HepG2 (cell line): ENCODE data around the gene ZNF175. TPM values are rescaled to one million over a fixed set of nuclear protein-coding genes. Genes with fewer than 3 reads are reported as not detected.
A peak's percentile ranks its signal among the peaks of the same experiment; 100 is the strongest.

Experiments
- ATF1 ChIP-seq: IDR thresholded peaks from 2 replicates; pipeline ENCODE4 v1.6.1; 2016; ENCODE audit warnings: mild to moderate bottlenecking, control low read depth
- BCLAF1 ChIP-seq: fragments of 450-650 bp; IDR thresholded peaks from 2 replicates; pipeline ENCODE4 v1.6.1; 2017; ENCODE audit warnings: mild to moderate bottlenecking
- EP300 ChIP-seq, 3 experiments: sonication (generic) in 1 of 3; formaldehyde crosslinking in 1 of 3; IDR thresholded peaks; 2 replicates each; pipeline versions ENCODE4 v1.5.1 to v1.6.1; 2011 to 2020; ENCODE audit warnings: low read depth in 2 of 3, low read length in 2 of 3, borderline replicate concordance in 1 of 3, improper control_type of control experiment in 1 of 3, mild to moderate bottlenecking in 1 of 3, missing genetic modification reagents in 1 of 3, moderate library complexity in 1 of 3
- GABPB1 ChIP-seq: IDR thresholded peaks from 2 replicates; pipeline ENCODE4 v1.6.1; 2016; ENCODE audit warnings: mild to moderate bottlenecking, missing genetic modification reagents, moderate library complexity, missing compliant biosample characterization
- GMEB1 ChIP-seq: sonication (generic); formaldehyde crosslinking; IDR thresholded peaks from 2 replicates; pipeline ENCODE4 v1.5.1; 2020; ENCODE audit warnings: missing genetic modification reagents, mild to moderate bottlenecking, borderline replicate concordance
- HBP1 ChIP-seq: IDR thresholded peaks from 2 replicates; pipeline ENCODE4 v1.6.1; 2016; ENCODE audit warnings: low read depth, control low read depth
- HIC2 ChIP-seq: sonication (generic); formaldehyde crosslinking; IDR thresholded peaks from 2 replicates; pipeline ENCODE4 v1.9.0; 2022; ENCODE audit warnings: low read depth, missing genetic modification reagents
- HMG20A ChIP-seq: IDR thresholded peaks from 2 replicates; pipeline ENCODE4 v1.6.1; 2016; ENCODE audit warnings: borderline replicate concordance
- IRF2 ChIP-seq: IDR thresholded peaks from 2 replicates; pipeline ENCODE4 v1.6.1; 2018; ENCODE audit warnings: missing genetic modification reagents, missing compliant biosample characterization
- KMT2B ChIP-seq: IDR thresholded peaks from 2 replicates; pipeline ENCODE4 v1.6.1; 2016; ENCODE audit warnings: missing genetic modification reagents, missing compliant biosample characterization
- MXD4 ChIP-seq: IDR thresholded peaks from 2 replicates; pipeline ENCODE4 v1.6.1; 2016; ENCODE audit warnings: mild to moderate bottlenecking, missing biosample characterization, missing genetic modification reagents
- MXI1 ChIP-seq: IDR thresholded peaks from 3 replicates; pipeline ENCODE4 v1.6.1; 2012; ENCODE audit warnings: low read depth, low read length, inconsistent platforms, borderline replicate concordance
- PLRG1 ChIP-seq: fragments of 450-650 bp; conservative IDR thresholded peaks from 2 replicates; pipeline ENCODE4 v1.6.1; 2016
- TEAD3 ChIP-seq: optimal IDR thresholded peaks from 2 replicates; pipeline ENCODE3; 2016; ENCODE audit warnings: borderline replicate concordance
- YEATS2 ChIP-seq: sonication (generic); formaldehyde crosslinking; IDR thresholded peaks from 2 replicates; pipeline ENCODE4 v1.4.0; 2020; ENCODE audit warnings: missing genetic modification reagents, borderline replicate concordance
- YY1 ChIP-seq: IDR thresholded peaks from 2 replicates; pipeline ENCODE4 v1.6.1; 2011; ENCODE audit warnings: low read length, low read depth, moderate library complexity, mild to moderate bottlenecking; ENCODE audit not compliant: insufficient read depth, insufficient replicate concordance
- ZNF432 ChIP-seq: sonication (generic); formaldehyde crosslinking; IDR thresholded peaks from 2 replicates; pipeline ENCODE4 v1.5.0; 2020; ENCODE audit warnings: missing genetic modification reagents, mild to moderate bottlenecking, borderline replicate concordance
- ZNF597 ChIP-seq: sonication (generic); formaldehyde crosslinking; IDR thresholded peaks from 2 replicates; pipeline ENCODE4 v1.5.0; 2020; ENCODE audit warnings: missing genetic modification reagents
- ZNF639 ChIP-seq: conservative IDR thresholded peaks from 2 replicates; pipeline ENCODE4 v1.6.1; 2018; ENCODE audit warnings: missing genetic modification reagents
- polyA plus RNA-seq, 8 experiments: library from polyadenylated mRNA; depleted of rRNA in 3 of 8; stranded (reverse) in 7 of 8; unstranded in 1 of 8; fragments of >200 nt; fragmentation: Illumina TruSeq in 4 of 8; extraction: Trizol in 4 of 8; gene quantifications; 2 replicates each; pipeline versions ENCODE4 v1.2.1 to v1.2.3, GENCODE V29; 2011 to 2016; ENCODE audit warnings: low read depth in 4 of 8, missing spikeins in 1 of 8, mixed read lengths in 1 of 8; ENCODE audit not compliant: insufficient read depth in 1 of 8
- total RNA-seq, 5 experiments: library from RNA; depleted of rRNA; stranded (reverse); fragments of >200 nt; fragmentation: Illumina TruSeq; extraction: Trizol; gene quantifications; 2 replicates each; pipeline ENCODE4 v1.2.3, GENCODE V29; 2016; ENCODE audit warnings: low read depth in 1 of 5

Gene ZNF175
- total and polyA plus RNA-seq, 2 of the 13 experiments (the other 11 are each of a cell fraction or from before 2014, with no cell fraction given), result 1.2 to 1.5 TPM

GRCh38 chr19:51570962-51571575 is at the start of gene ZNF175 (continued):
- TF ChIP-seq HIC2 (CRISPR knock-in tag), result no peak
- TF ChIP-seq YEATS2 (CRISPR knock-in tag), result peak; percentile 69; the same call in 1 of the 2 replicates
- peak; percentile 91 for TF ChIP-seq GABPB1
- no peak for TF ChIP-seq ZNF597 (CRISPR knock-in tag)
- no peak for TF ChIP-seq ZNF639 (CRISPR knock-in tag)
- TF ChIP-seq MXD4, result no peak
- no peak for TF ChIP-seq HBP1 (CRISPR knock-in tag)
- no peak for TF ChIP-seq ZNF432 (CRISPR knock-in tag)
- peak; percentile 72; the same call in 1 of the 2 replicates for TF ChIP-seq GMEB1
- no peak for TF ChIP-seq HMG20A (CRISPR knock-in tag)
- no peak for TF ChIP-seq PLRG1
- peak; percentile 70 for TF ChIP-seq IRF2 (CRISPR knock-in tag)
- peak; percentile 56 for TF ChIP-seq ATF1 (CRISPR knock-in tag)
- TF ChIP-seq BCLAF1, result no peak
- peak; percentile 99 for TF ChIP-seq YY1
- peak; percentile 47; the same call in 1 of the 2 replicates for TF ChIP-seq KMT2B (CRISPR knock-in tag)
- no peak for TF ChIP-seq EP300 (IDR thresholded peaks at IDR 0.05; ENCODE audit: low read depth in 2 of 2, low read length in 2 of 2)
- no peak for TF ChIP-seq EP300 (CRISPR knock-in tag; IDR thresholded peaks at IDR 0.05; ENCODE audit: borderline replicate concordance)
- peak; percentile 35; the same call in 1 of the 3 replicates for TF ChIP-seq MXI1
- TF ChIP-seq TEAD3, result peak; percentile 75
